PC-9 (cell line): ENCODE results near the gene FAM98C. TPM values are rescaled to one million over a fixed set of nuclear protein-coding genes. Genes with fewer than 3 reads are reported as not detected.

Experiments used
- BruUV-seq: library from RNA; stranded (reverse); fragments of 400-500 nt; replicated peaks from 2 replicates; lab custom pipeline; 2021; lab: Mats Ljungman, UMichigan
- CTCF ChIA-PET: fragments of 300-600 bp; sonication (Branson Sonifier 250); formaldehyde crosslinking; loops from one replicate; lab custom pipeline; 2022; ENCODE audit warnings: antibody characterized with exemption; lab: Charles Lee
- POLR2A ChIA-PET: fragments of 300-600 bp; sonication (Branson Sonifier 250); formaldehyde crosslinking; loops from one replicate; lab custom pipeline; 2022; ENCODE audit warnings: antibody characterized with exemption; ENCODE audit not compliant: unreplicated experiment; lab: Charles Lee
- DNase-seq, 2 experiments: peaks; one replicate each; pipeline versions ENCODE4 v3.0.0 to v3.0.0-alpha.2; 2015 to 2022; ENCODE audit warnings: mixed read lengths in 1 of 2
- H2AFZ ChIP-seq: fragments of 200-600 bp; sonication (generic); 2 replicates; pipeline ENCODE4 v1.8.1; 2017; ENCODE audit warnings: antibody characterized with exemption
- H3F3A ChIP-seq: fragments of 200-600 bp; sonication (generic); 2 replicates; pipeline ENCODE4 v1.8.1; 2017; ENCODE audit warnings: antibody characterized with exemption, mild to moderate bottlenecking, low read depth; ENCODE audit not compliant: insufficient read depth
- H3K27ac ChIP-seq: fragments of 200-600 bp; sonication (generic); 2 replicates; pipeline ENCODE4 v1.6.1; 2016; ENCODE audit warnings: mixed run types
- H3K27me3 ChIP-seq: fragments of 200-600 bp; sonication (generic); 2 replicates; pipeline ENCODE4 v1.6.1; 2016; ENCODE audit warnings: low read depth, mixed run types; ENCODE audit not compliant: insufficient read depth
- H3K36me3 ChIP-seq: fragments of 200-600 bp; sonication (generic); 2 replicates; pipeline ENCODE4 v1.6.1; 2016; ENCODE audit warnings: low read depth, mixed run types
- H3K4me1 ChIP-seq: fragments of 200-600 bp; sonication (generic); replicated peaks from 2 replicates; pipeline ENCODE4 v1.6.1; 2016; ENCODE audit warnings: mixed run types; ENCODE audit not compliant: insufficient read depth
- H3K4me2 ChIP-seq: fragments of 200-600 bp; sonication (generic); 2 replicates; pipeline ENCODE4 v1.6.1; 2017; ENCODE audit warnings: mixed run types
- H3K4me3 ChIP-seq: fragments of 200-600 bp; sonication (generic); 2 replicates; pipeline ENCODE4 v1.6.1; 2016; ENCODE audit warnings: mixed run types
- H3K79me2 ChIP-seq: fragments of 200-600 bp; sonication (generic); 2 replicates; pipeline ENCODE4 v1.6.1; 2017; ENCODE audit warnings: low read depth, mixed run types
- H3K9me2 ChIP-seq: fragments of 200-600 bp; sonication (generic); 2 replicates; pipeline ENCODE4 v1.8.1; 2017; ENCODE audit warnings: mild to moderate bottlenecking; ENCODE audit not compliant: insufficient read depth
- H3K9me3 ChIP-seq: fragments of 200-600 bp; sonication (generic); 2 replicates; pipeline ENCODE4 v1.8.1; 2016; ENCODE audit warnings: low read depth; ENCODE audit not compliant: insufficient read depth
- H4K20me1 ChIP-seq: fragments of 200-600 bp; sonication (generic); 2 replicates; pipeline ENCODE4 v1.8.1; 2017; ENCODE audit not compliant: insufficient read depth
- EZH2 ChIP-seq: fragments of 200-600 bp; sonication (generic); IDR thresholded peaks from 2 replicates; pipeline ENCODE4 v1.8.0; 2017; ENCODE audit warnings: antibody characterized with exemption, low read depth
- intact Hi-C: fragments of 100-400 bp; cut with micrococcal nuclease; formaldehyde crosslinking; loops from one replicate; pipeline ENCODE4 v1.10.0; 2022; ENCODE audit not compliant: unreplicated experiment
- total RNA-seq: library from RNA; stranded (reverse); gene quantifications from 2 replicates; pipeline ENCODE4 v1.2.3, GENCODE V29; 2021
- TF ChIP-seq, protein P1 (sequence below): fragments of 200-600 bp; sonication (generic); conservative IDR thresholded peaks from 2 replicates; pipeline ENCODE4 v1.6.1; 2017; ENCODE audit warnings: mixed run types, antibody characterized with exemption, mild to moderate bottlenecking, moderate library complexity

Gene FAM98C
- total RNA-seq, 1 experiment from 2014 or later = 15.8 TPM

- H3K79me2 ChIP-seq = no peaks in the 10 kb centered on the region
- H2AFZ ChIP-seq = 0 out of 2 replicates have a peak overlapping the region, but pooled peaks have one; percentile 29
- no peaks in the 10 kb centered on the region for H3K27me3 ChIP-seq
- H3F3A ChIP-seq = peaks cover 11% of the 10 kb centered on the region; the same call in 1 of the 2 replicates
- no peaks in the 10 kb centered on the region for H3K36me3 ChIP-seq
- H3K27ac ChIP-seq = no peak overlapping the region
- POLR2A ChIA-PET = no interaction called here
- H3K9me2 ChIP-seq = no peaks in the 10 kb centered on the region
- peaks cover 11% of the 10 kb centered on the region; the same call in 1 of the 2 replicates for H3K4me1 ChIP-seq
- no peaks in the 10 kb centered on the region for H3K9me3 ChIP-seq
- H3K4me2 ChIP-seq = peak overlapping the region; percentile 79
- no peak for TF ChIP-seq EZH2
- TF ChIP-seq, protein P1, sequence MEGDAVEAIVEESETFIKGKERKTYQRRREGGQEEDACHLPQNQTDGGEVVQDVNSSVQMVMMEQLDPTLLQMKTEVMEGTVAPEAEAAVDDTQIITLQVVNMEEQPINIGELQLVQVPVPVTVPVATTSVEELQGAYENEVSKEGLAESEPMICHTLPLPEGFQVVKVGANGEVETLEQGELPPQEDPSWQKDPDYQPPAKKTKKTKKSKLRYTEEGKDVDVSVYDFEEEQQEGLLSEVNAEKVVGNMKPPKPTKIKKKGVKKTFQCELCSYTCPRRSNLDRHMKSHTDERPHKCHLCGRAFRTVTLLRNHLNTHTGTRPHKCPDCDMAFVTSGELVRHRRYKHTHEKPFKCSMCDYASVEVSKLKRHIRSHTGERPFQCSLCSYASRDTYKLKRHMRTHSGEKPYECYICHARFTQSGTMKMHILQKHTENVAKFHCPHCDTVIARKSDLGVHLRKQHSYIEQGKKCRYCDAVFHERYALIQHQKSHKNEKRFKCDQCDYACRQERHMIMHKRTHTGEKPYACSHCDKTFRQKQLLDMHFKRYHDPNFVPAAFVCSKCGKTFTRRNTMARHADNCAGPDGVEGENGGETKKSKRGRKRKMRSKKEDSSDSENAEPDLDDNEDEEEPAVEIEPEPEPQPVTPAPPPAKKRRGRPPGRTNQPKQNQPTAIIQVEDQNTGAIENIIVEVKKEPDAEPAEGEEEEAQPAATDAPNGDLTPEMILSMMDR = 0 out of 2 replicates have a peak, but pooled peaks have one; percentile 19
- intact Hi-C loops = no loop called here
- DNase-seq = peak in 1 of 2 experiments; percentile 48
- peak overlapping the region; percentile 44; the same call in 1 of the 2 replicates for H3K4me3 ChIP-seq
- no TSS peak for BruUV-seq
- no peaks in the 10 kb centered on the region for H4K20me1 ChIP-seq
- CTCF ChIA-PET = no interaction called here
Observed at GRCh38 chr19:38417544-38418506, 14.9 kb downstream of the FAM98C start.

DNA sequence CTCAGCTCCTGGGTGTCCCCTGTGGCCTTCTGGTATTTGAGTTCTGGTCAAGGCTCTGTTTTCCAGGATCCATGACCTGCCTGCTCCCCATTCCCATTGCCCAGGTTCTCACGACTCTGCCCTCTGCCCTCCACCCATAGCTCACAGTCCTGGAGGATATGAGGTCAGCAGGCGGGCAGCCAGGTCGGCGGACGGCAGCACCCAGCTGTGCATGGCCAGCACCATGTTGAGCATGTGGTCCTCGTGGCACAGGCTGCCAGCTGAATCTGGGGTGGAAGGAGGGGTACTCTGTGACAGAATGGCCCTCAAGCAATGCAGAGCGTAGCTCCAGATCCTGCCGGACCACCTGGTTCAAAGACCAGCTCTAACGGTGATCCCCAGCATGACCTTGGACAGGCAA lies 18.0 kb downstream of the FAM98C start:
- intact Hi-C loops = no loop called here
- TF ChIP-seq EZH2 = no peak
- TF ChIP-seq, protein P1 = no peak
- no peaks in the 10 kb centered on the region for H4K20me1 ChIP-seq
- H3K4me2 ChIP-seq = no peak overlapping the region
- no peaks in the 10 kb centered on the region for H3K36me3 ChIP-seq
- H3K9me2 ChIP-seq = no peaks in the 10 kb centered on the region
- no peaks in the 10 kb centered on the region for H3K79me2 ChIP-seq
- no peak for DNase-seq
- peaks cover 11% of the 10 kb centered on the region; the same call in 1 of the 2 replicates for H3F3A ChIP-seq
- peaks cover 11% of the 10 kb centered on the region; the same call in 1 of the 2 replicates for H3K4me1 ChIP-seq
- H3K27ac ChIP-seq = no peak overlapping the region
- no TSS peak for BruUV-seq
- POLR2A ChIA-PET = no interaction called here
- no peak overlapping the region for H3K4me3 ChIP-seq
- H3K9me3 ChIP-seq = no peaks in the 10 kb centered on the region
- peaks cover 6% of the 10 kb centered on the region; the same call in 1 of the 2 replicates for H3K27me3 ChIP-seq
- CTCF ChIA-PET = interaction anchor here (0.6 kb wide), 1 partner anchor 358 kb away, joined by 3 read pairs; no protein-coding TSS in a partner anchor
- H2AFZ ChIP-seq = no peak overlapping the region

- TF ChIP-seq, protein P1 = no peak
- TF ChIP-seq EZH2 = no peak
- no TSS peak for BruUV-seq
- POLR2A ChIA-PET = no interaction called here
- peaks cover 11% of the 10 kb centered on the region; the same call in 1 of the 2 replicates for H3F3A ChIP-seq
- H3K9me2 ChIP-seq = no peaks in the 10 kb centered on the region
- no peak overlapping the region for H2AFZ ChIP-seq
- no peak for DNase-seq
- no peak overlapping the region for H3K27ac ChIP-seq
- H3K9me3 ChIP-seq = no peaks in the 10 kb centered on the region
- no peaks in the 10 kb centered on the region for H3K79me2 ChIP-seq
- H3K36me3 ChIP-seq = no peaks in the 10 kb centered on the region
- H3K4me1 ChIP-seq = peaks cover 11% of the 10 kb centered on the region; the same call in 1 of the 2 replicates
- CTCF ChIA-PET = no interaction called here
- no peak overlapping the region for H3K4me3 ChIP-seq
- no peaks in the 10 kb centered on the region for H4K20me1 ChIP-seq
- peaks cover 6% of the 10 kb centered on the region; the same call in 1 of the 2 replicates for H3K27me3 ChIP-seq
- no peak overlapping the region for H3K4me2 ChIP-seq
- intact Hi-C loops = no loop called here
Observed at GRCh38 chr19:38421856-38422255, 19.0 kb downstream of the FAM98C start.
